ENCODE measurements around the gene ADAM30.

The ADAM30 gene

GRCh38 chr1:119896303-119896702, at the start of gene ADAM30:
Gene ADAM30 (minus strand): TSS chr1:119896515. CDS start chr1:119896336, 179 bp downstream.
- no peak for DNase-seq

- DNase-seq: no peak
Observed at GRCh38 chr1:119943216-119943615, 46.9 kb upstream of the ADAM30 start.

GRCh38 chr1:119941392-119941791, 45.1 kb upstream of the ADAM30 start:
- DNase-seq: no peak

- DNase-seq: no peak
Observed at GRCh38 chr1:119940697-119941096, 44.4 kb upstream of the ADAM30 start.

- no peak for DNase-seq
Observed at GRCh38 chr1:119937198-119937597, 40.9 kb upstream of the ADAM30 start.

- no peak for DNase-seq
Observed at GRCh38 chr1:119935915-119936314, 39.6 kb upstream of the ADAM30 start.

- DNase-seq: no peak
Observed at GRCh38 chr1:119935373-119935772, 39.1 kb upstream of the ADAM30 start.

GRCh38 chr1:119933397-119933796, 37.1 kb upstream of the ADAM30 start:
- no peak for DNase-seq

- no peak for DNase-seq
Observed at GRCh38 chr1:119929643-119930315, 33.5 kb upstream of the ADAM30 start.

- DNase-seq: no peak
Observed at GRCh38 chr1:119926553-119926952, 30.2 kb upstream of the ADAM30 start.

GRCh38 chr1:119924948-119925898, 28.9 kb upstream of the ADAM30 start:
- no peak for DNase-seq

- DNase-seq: no peak
Observed at GRCh38 chr1:119920104-119920968, 24.0 kb upstream of the ADAM30 start.

- DNase-seq: no peak
Observed at GRCh38 chr1:119919241-119919640, 22.9 kb upstream of the ADAM30 start.

GRCh38 chr1:119918301-119918700, 22.0 kb upstream of the ADAM30 start:
- DNase-seq: no peak

- DNase-seq: no peak
Observed at GRCh38 chr1:119917304-119918055, 21.2 kb upstream of the ADAM30 start.

GRCh38 chr1:119915517-119915916, 19.2 kb upstream of the ADAM30 start:
- DNase-seq: no peak

- no peak for DNase-seq
Observed at GRCh38 chr1:119914071-119914470, 17.8 kb upstream of the ADAM30 start.

GRCh38 chr1:119912963-119913362, 16.6 kb upstream of the ADAM30 start:
- DNase-seq: no peak

GRCh38 chr1:119911775-119912174, 15.5 kb upstream of the ADAM30 start:
- DNase-seq: no peak

- DNase-seq: no peak
Observed at GRCh38 chr1:119910618-119911017, 14.3 kb upstream of the ADAM30 start.

- no peak for DNase-seq
Observed at GRCh38 chr1:119909890-119910596, 13.7 kb upstream of the ADAM30 start.

GRCh38 chr1:119908661-119909060, 12.3 kb upstream of the ADAM30 start:
- DNase-seq: no peak
